Epithelial cell of esophagus (primary cell): ENCODE results near the gene OSBPL5.

ENCODE experiments used
- DNase-seq: peaks from one replicate; pipeline ENCODE4 v3.0.0; 2010; ENCODE audit warnings: low read depth
- H3K4me3 ChIP-seq: 2 replicates; pipeline ENCODE4 v1.5.1; 2011; ENCODE audit warnings: mild to moderate bottlenecking, low read length, control low read depth
- TF ChIP-seq, protein P1 (sequence below): IDR thresholded peaks from 2 replicates; pipeline ENCODE4 v1.5.1; 2011; ENCODE audit warnings: low read depth, mild to moderate bottlenecking, low read length, control low read depth, inconsistent platforms; ENCODE audit not compliant: insufficient read depth; ENCODE audit errors: missing control alignments

OSBPL5 gene

DNA sequence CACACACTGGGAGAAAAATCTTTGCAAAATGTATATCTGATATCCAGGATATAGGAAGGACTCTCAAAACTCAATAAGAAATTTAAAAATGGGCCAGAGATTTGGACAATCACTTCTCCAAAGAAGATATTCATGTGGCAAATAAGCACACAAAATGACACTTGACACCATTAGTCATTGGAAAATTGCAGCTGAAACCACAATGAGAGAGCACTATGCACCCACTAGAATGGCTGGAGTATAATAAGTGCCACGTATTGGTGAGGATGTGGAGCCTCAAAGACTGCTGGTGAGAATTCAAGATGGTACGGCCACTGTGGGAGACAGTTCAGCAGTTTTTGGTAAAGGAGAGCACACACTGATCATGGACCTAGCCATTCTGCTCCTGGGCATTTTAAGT is 12.8 kb upstream of the OSBPL5 start:
- H3K4me3 ChIP-seq, result no peak overlapping the region
- TF ChIP-seq, protein P1, sequence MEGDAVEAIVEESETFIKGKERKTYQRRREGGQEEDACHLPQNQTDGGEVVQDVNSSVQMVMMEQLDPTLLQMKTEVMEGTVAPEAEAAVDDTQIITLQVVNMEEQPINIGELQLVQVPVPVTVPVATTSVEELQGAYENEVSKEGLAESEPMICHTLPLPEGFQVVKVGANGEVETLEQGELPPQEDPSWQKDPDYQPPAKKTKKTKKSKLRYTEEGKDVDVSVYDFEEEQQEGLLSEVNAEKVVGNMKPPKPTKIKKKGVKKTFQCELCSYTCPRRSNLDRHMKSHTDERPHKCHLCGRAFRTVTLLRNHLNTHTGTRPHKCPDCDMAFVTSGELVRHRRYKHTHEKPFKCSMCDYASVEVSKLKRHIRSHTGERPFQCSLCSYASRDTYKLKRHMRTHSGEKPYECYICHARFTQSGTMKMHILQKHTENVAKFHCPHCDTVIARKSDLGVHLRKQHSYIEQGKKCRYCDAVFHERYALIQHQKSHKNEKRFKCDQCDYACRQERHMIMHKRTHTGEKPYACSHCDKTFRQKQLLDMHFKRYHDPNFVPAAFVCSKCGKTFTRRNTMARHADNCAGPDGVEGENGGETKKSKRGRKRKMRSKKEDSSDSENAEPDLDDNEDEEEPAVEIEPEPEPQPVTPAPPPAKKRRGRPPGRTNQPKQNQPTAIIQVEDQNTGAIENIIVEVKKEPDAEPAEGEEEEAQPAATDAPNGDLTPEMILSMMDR, result no peak
- DNase-seq, result no peak

DNA sequence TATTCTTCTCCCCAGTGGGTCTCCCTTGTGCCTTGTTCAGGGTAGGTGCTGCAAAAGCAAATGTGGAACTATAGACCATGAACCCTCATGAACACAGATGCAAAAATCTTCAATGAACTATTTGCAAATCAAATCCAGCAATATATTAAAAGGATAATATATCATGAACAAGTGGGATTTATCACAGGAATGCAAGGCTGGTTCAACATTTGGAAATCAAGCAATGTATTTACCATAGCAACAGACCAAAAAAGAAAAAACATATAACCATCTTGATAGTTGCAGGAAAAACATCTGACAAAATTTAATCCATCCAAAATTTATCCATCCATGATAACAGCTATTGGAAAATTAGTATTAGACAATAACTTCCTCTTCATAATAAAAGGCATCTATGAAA is 11.4 kb upstream of the OSBPL5 start:
- TF ChIP-seq, protein P1, result no peak
- H3K4me3 ChIP-seq, result no peak overlapping the region
- no peak for DNase-seq

DNA sequence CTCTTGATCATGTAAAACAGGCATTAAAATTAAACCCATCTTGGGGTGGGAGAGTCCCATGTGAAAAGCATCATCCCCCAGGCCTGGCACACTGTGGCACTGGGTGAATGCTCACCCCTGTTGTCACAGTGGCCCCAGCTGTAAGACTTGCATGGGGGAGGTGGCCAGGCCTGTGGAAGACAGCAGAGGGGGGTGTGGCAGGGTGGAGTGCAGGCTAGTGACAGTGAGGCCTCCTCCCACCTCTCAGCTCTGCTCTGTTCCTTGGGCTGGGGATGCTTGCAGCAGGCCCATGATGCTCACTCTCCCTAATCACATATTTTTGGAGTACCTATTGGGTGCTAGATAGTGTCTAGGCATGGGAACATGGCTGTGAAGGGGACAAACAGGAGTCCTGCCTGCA is 10.1 kb upstream of the OSBPL5 start:
- no peak for DNase-seq
- TF ChIP-seq, protein P1, result no peak
- no peak overlapping the region for H3K4me3 ChIP-seq

DNA sequence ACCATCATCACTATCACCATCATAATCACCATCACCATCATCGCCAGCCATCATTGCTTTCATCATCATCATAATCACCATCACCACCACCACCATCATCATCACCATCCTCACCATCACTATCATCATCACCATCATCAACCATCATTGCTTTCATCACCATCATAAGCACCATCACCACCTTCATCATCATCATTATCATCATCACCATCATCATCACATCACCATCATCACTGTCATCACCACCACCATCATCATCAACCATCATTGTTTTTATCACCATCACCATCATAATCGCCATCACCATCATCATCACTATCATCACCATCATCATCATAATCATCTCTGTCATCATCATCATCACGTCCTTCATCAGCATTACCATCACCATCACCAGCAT is 9.3 kb upstream of the OSBPL5 start:
- TF ChIP-seq, protein P1, result no peak
- no peak for DNase-seq
- no peak overlapping the region for H3K4me3 ChIP-seq

DNA sequence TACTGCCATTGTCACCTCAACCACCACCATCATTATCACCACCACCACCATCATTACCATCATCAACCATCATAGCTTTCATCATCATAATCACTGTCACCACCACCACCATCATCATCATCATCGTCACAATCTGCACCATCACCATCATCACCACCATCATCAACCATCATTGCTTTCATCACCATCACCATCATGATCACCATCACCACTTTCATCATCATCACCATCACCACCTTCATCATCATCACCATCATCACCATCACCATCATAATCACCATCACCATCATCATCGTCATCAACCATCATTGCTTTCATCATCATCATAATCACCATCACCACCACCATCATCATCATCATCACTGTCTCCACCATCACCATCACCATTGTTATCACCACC is 8.7 kb upstream of the OSBPL5 start:
- no peak for DNase-seq
- no peak overlapping the region for H3K4me3 ChIP-seq

DNA sequence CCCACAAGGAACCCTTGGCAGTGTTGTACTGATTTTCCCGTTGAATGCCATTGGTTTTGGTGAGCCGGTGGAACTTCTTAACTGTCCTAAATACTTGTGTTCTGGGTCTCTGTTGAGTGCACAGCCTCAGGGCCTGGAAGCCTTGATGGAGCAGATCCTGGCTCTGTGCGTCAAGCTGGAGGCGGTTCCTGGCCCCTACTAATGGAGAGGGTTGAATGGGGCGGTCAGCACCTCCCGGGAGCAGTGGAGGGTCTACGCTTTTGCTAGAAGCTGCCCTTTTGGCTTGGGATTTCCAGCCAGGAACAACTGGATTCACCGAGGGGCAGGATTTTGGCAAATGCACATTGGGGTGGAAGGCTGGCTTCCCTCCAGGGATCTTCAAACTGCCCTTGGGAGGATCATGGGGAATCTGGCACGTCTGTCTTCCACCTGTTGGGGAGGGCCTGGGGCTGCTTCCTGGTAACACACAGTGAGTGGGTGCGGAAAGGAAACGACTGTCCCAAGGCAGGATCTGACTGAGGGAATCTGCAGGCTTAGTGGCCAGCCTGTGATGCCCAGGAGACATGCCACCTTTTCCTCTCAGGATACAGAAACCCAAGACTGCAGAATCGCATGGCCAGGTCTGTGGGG is 6.9 kb upstream of the OSBPL5 start:
- no peak overlapping the region for H3K4me3 ChIP-seq
- DNase-seq, result no peak
- TF ChIP-seq, protein P1, result no peak

More for the DNA sequence above, 8.7 kb upstream of the OSBPL5 start:
- TF ChIP-seq, protein P1, result no peak
